HCT116 (cell line): Measurements from ENCODE around the gene ATP1A1.

Source experiments
- POLR2A ChIP-seq: IDR thresholded peaks from 2 replicates; pipeline ENCODE4 v1.7.0; 2011; ENCODE audit warnings: borderline replicate concordance; ENCODE audit not compliant: insufficient read depth, insufficient read length; ENCODE audit errors: extremely low read depth
- POLR2AphosphoS5 ChIP-seq: IDR thresholded peaks from 2 replicates; pipeline ENCODE4 v1.6.1; 2011; ENCODE audit warnings: mild to moderate bottlenecking, low read depth, low read length, moderate library complexity
- REST ChIP-seq: IDR thresholded peaks from 2 replicates; pipeline ENCODE4 v1.6.1; 2012; ENCODE audit warnings: low read depth
- SP1 ChIP-seq: IDR thresholded peaks from 2 replicates; pipeline ENCODE4 v1.6.1; 2012; ENCODE audit warnings: low read depth
- ZNF274 ChIP-seq: fragments of 200-500 bp; sonication (Bioruptor generic); IDR thresholded peaks from 2 replicates; pipeline ENCODE4 v1.6.1; 2014; ENCODE audit warnings: mild to moderate bottlenecking, low read depth, low read length, inconsistent platforms
- TF ChIP-seq, protein P1 (sequence below), 3 experiments: fragments of 200-600 bp in 1 of 3; sonication (generic) in 1 of 3; IDR thresholded peaks in 2 of 3; conservative IDR thresholded peaks in 1 of 3; 2 replicates each; pipeline ENCODE4 v1.5.1; 2012 to 2017; ENCODE audit warnings: low read depth in 2 of 3, low read length in 2 of 3, antibody characterized with exemption in 1 of 3, borderline replicate concordance in 1 of 3, control low read depth in 1 of 3, mild to moderate bottlenecking in 1 of 3, mixed read lengths in 1 of 3, mixed run types in 1 of 3, moderate library complexity in 1 of 3; ENCODE audit not compliant: insufficient read depth in 1 of 3

GRCh38 chr1:116333171-116334014, 39.7 kb upstream of the ATP1A1 start:
- no peak for TF ChIP-seq POLR2AphosphoS5
- TF ChIP-seq POLR2A, result no peak
- TF ChIP-seq, protein P1, sequence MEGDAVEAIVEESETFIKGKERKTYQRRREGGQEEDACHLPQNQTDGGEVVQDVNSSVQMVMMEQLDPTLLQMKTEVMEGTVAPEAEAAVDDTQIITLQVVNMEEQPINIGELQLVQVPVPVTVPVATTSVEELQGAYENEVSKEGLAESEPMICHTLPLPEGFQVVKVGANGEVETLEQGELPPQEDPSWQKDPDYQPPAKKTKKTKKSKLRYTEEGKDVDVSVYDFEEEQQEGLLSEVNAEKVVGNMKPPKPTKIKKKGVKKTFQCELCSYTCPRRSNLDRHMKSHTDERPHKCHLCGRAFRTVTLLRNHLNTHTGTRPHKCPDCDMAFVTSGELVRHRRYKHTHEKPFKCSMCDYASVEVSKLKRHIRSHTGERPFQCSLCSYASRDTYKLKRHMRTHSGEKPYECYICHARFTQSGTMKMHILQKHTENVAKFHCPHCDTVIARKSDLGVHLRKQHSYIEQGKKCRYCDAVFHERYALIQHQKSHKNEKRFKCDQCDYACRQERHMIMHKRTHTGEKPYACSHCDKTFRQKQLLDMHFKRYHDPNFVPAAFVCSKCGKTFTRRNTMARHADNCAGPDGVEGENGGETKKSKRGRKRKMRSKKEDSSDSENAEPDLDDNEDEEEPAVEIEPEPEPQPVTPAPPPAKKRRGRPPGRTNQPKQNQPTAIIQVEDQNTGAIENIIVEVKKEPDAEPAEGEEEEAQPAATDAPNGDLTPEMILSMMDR (IDR thresholded peaks at IDR 0.05 in 2 of 3, conservative IDR thresholded peaks at IDR 0.05 in 1 of 3; ENCODE audit: borderline replicate concordance in 1 of 3, insufficient read depth in 1 of 3, low read depth in 2 of 3, low read length in 2 of 3), result no peak
- TF ChIP-seq SP1, result no peak
- TF ChIP-seq ZNF274, result no peak
- no peak for TF ChIP-seq REST
